BJ (cell line): ENCODE results near the gene MCRIP2. TPM values are rescaled to one million over a fixed set of nuclear protein-coding genes. Genes with fewer than 3 reads are reported as not detected.

Experiments used
- CTCF ChIA-PET: fragments of 350-600 bp; formaldehyde crosslinking; extraction: SDS; loops from one replicate; lab custom pipeline; 2021; ENCODE audit warnings: antibody characterized with exemption, inconsistent platforms; lab: Yijun Ruan, JAX
- POLR2A ChIA-PET: fragments of 300-600 bp; sonication (Branson Sonifier 250); formaldehyde crosslinking; extraction: SDS; loops from one replicate; lab custom pipeline; 2021; ENCODE audit warnings: antibody characterized with exemption; lab: Charles Lee
- DNase-seq: peaks from one replicate; pipeline ENCODE4 v3.0.0-alpha.2; 2011; ENCODE audit warnings: low read depth
- H3K27me3 ChIP-seq: 2 replicates; pipeline ENCODE4 v1.6.0; 2011; ENCODE audit warnings: low read length; ENCODE audit not compliant: control insufficient read depth, insufficient read depth
- H3K36me3 ChIP-seq: 2 replicates; pipeline ENCODE4 v1.5.1; 2011; ENCODE audit warnings: low read length; ENCODE audit not compliant: control insufficient read depth, insufficient read depth
- H3K4me3 ChIP-seq: 2 replicates; pipeline ENCODE4 v1.5.1; 2011; ENCODE audit warnings: low read depth, mild to moderate bottlenecking, control low read depth, low read length
- polyA plus RNA-seq: library from polyadenylated mRNA; depleted of rRNA; stranded (reverse); fragments of >200 nt; gene quantifications from 2 replicates; pipeline ENCODE4 v1.2.3, GENCODE V29; 2011
- TF ChIP-seq, protein P1 (sequence below): IDR thresholded peaks from 2 replicates; pipeline ENCODE4 v1.5.1; 2011; ENCODE audit warnings: low read depth, mild to moderate bottlenecking, control low read depth, inconsistent platforms, low read length, moderate library complexity; ENCODE audit not compliant: insufficient read depth

Gene MCRIP2
- polyA plus RNA-seq, 1 experiment, result 16.5 TPM

DNA sequence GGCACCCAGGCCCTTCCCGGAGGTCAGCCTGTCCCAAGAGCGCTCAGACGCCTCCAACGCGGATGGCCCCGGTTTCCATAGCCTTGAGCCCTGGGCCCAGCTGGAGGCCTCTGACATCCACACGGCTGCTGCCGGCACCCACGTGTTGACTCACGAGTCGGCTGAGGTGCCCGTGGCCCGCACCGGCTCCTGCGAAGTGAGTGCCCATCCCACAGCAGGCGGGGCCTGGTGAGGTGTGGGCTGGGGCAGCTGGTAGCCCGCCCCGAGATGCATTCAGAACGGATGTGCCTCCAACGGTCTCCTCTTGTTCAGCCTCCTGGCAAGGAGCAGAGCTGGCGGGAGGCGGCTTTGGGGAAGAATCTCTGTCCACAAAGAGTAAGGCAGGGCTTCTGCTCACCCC, 10.2 kb downstream of the MCRIP2 start:
- TF ChIP-seq, protein P1, sequence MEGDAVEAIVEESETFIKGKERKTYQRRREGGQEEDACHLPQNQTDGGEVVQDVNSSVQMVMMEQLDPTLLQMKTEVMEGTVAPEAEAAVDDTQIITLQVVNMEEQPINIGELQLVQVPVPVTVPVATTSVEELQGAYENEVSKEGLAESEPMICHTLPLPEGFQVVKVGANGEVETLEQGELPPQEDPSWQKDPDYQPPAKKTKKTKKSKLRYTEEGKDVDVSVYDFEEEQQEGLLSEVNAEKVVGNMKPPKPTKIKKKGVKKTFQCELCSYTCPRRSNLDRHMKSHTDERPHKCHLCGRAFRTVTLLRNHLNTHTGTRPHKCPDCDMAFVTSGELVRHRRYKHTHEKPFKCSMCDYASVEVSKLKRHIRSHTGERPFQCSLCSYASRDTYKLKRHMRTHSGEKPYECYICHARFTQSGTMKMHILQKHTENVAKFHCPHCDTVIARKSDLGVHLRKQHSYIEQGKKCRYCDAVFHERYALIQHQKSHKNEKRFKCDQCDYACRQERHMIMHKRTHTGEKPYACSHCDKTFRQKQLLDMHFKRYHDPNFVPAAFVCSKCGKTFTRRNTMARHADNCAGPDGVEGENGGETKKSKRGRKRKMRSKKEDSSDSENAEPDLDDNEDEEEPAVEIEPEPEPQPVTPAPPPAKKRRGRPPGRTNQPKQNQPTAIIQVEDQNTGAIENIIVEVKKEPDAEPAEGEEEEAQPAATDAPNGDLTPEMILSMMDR, result no peak
- CTCF ChIA-PET, result interaction anchor here (1.8 kb wide), 1 partner anchor 9 kb away, joined by 8 read pairs; no protein-coding TSS in a partner anchor
- POLR2A ChIA-PET, result interaction anchor here (0.6 kb wide), 1 partner anchor 52 kb away, joined by 3 read pairs; no protein-coding TSS in a partner anchor
- no peaks in the 10 kb centered on the region for H3K27me3 ChIP-seq
- H3K36me3 ChIP-seq, result peaks cover 5% of the 10 kb centered on the region
- DNase-seq, result no peak
- H3K4me3 ChIP-seq, result no peak overlapping the region

DNA sequence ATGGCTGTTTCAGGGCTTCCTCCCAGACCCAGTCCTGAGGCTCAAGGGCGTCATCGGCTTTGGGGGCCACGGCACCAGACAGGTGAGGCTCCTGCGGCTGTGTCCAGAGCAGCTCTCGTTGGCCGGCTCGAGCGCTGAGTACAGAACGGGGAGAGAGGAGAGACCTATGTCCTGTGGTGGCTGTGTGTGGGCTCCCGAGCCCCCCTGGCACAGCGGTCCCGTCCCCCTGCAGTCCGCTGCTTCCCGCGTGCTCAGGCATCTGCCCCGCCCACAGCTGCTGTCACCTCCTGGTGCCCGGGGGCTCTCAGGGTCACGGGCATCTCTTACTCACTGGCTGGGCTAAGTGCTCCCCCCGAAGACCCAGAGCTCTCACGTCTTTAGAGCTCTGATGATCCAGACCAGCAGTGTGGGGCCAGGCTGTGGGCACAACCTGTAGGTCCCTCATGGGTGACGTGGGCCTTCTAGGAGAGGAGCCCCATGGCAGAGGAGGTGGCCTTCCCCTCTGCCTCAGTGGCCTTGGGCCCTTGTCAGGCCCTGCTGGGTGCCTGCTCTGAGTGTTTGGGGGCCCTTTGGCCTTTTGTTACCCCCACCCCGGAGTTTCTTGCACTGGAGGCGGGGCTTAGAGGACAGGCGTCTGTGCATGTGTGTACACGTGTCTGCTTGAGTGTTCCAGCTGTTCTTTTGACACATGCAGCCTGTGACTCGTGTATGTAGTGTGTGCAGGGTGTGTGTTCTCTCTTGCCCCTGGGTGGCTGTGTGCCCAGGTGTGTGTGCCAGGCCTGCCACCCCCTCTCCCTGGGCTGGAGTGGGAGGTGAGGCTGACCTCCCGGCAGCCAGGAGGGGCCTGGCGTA, 11.1 kb downstream of the MCRIP2 start:
- POLR2A ChIA-PET, result no interaction called here
- no peak for DNase-seq
- TF ChIP-seq, protein P1, result no peak
- Histone ChIP-seq H3K4me3 (no peak overlapping the region), H3K36me3 (peaks cover 3% of the 10 kb centered on the region), H3K27me3 (no peaks in the 10 kb centered on the region)
- CTCF ChIA-PET, result interaction anchor here (1.8 kb wide), 1 partner anchor 8 kb away, joined by 8 read pairs; no protein-coding TSS in a partner anchor

DNA sequence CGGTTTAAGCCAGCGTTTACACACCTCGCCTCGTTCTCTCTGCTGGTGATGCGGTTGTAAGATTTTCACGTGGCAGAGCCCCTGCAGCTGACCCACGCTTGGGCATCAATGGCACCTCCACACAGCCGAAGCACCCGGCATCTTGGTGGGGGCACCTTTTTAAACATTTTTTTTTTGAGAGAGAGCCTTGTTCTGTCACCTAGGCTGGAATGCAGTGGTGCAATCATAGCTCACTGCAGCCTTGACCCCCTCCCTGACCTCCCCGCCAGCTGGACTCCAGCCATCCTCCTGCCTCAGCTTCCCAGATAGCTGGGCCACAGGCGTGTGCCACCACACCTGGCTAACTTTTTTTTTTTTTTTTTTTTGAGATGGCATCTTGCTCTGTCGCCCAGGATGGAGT, 12.4 kb downstream of the MCRIP2 start:
- no peaks in the 10 kb centered on the region for H3K27me3 ChIP-seq
- ChIA-PET CTCF (interaction anchor here (0.7 kb wide), 1 partner anchor 1541 kb away, joined by 3 read pairs; no protein-coding TSS in a partner anchor), POLR2A (no interaction called here)
- TF ChIP-seq, protein P1, result no peak
- no peak overlapping the region for H3K4me3 ChIP-seq
- no peak for DNase-seq
- peaks cover 5% of the 10 kb centered on the region for H3K36me3 ChIP-seq

DNA sequence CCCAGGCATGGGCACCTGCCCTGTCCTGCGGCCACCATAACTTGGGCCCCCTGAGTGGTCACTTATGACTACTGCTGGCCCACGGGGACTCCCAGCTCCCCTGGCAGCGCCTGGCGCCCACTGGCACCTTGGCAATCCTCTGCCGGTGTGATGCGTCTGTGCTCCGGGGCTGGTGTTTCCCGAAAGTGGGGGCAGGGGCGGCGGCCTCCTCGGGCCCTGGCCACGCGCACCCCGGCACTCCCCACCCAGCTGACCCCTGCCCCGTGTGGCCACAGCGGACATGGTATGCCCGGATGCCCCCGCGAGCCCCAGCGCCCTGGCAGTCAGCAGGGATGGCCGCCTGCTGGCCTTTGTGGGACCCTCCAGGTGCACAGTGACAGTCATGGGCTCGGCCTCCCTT, 15.9 kb downstream of the MCRIP2 start:
- H3K27me3 ChIP-seq, result no peaks in the 10 kb centered on the region

More for the DNA sequence above, 15.9 kb downstream of the MCRIP2 start:
- Histone ChIP-seq H3K4me3 (no peak overlapping the region), H3K36me3 (peaks cover 5% of the 10 kb centered on the region)
- ChIA-PET CTCF (no interaction called here), POLR2A (no interaction called here)
- TF ChIP-seq, protein P1, result no peak
- DNase-seq, result no peak
